CD4-positive, alpha-beta T cell treated with Interleukin-15 for 1 hour (primary cell): ENCODE data around the gene ANKMY1.

Source experiments
- DNase-seq: peaks from one replicate; pipeline ENCODE4 v3.0.0-alpha.2; 2020

ANKMY1 gene

DNA sequence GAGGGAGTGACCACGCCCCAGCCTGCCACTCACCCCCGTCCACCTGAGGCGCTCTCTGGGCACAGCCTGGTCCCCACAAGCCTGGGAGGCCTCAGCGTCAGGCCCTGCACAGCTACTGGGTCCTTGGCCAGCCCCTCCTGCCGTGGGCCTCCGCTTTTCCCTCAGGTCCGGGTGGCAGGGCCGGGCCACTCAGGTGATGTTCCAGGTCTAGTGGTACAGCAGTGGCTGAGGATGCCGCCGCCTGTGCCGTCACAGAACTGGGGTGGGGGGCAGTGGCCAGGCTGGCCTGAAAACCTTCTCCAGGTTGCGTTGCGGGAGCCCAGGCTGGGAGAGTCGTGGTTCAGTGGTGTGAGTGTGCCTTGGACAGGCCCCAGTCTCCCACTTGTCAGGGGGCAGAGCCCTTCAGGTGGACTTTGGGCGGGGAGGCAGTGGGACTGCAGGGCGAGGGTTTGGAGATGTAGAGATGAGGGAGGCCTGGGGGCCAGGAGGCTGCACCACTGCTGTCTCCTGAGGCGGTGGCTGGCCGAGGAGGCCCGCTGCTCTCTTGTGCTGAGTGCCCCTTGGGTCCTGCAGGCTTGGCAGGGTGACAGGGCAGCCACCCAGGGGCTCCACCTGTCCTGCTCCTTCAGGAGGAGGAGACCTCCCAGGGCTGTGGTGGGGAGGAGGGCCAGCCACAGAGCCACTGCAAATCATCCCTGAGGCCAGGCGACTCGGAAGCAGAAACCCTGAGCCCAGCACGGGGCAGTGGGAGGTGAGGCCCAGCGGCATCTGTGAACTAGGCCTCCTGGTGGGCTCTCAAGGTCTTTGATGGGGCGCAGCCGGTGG is 114.7 kb downstream of the ANKMY1 start:
- DNase-seq = no peak

DNA sequence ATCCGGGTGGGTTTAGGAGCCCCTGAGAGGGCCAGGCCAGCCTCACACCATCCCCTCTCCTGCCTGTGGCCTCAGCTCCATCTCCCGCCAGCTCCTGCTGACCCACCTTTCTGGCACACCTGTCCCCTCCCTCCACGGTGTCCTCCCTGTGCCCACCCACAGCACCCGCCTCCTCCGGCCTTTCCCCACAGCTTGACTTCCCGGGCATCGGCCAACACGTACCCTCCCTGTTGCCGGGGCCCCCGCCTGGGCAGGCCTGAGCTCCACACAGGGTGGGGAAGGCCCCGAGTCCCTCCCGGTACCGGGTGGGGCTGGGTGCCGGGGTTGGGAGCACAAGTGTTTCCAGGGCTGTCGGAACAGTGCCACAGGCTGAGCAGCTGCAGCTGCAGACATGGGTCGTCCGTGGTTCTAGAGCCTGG is 115.8 kb downstream of the ANKMY1 start:
- DNase-seq = no peak

DNA sequence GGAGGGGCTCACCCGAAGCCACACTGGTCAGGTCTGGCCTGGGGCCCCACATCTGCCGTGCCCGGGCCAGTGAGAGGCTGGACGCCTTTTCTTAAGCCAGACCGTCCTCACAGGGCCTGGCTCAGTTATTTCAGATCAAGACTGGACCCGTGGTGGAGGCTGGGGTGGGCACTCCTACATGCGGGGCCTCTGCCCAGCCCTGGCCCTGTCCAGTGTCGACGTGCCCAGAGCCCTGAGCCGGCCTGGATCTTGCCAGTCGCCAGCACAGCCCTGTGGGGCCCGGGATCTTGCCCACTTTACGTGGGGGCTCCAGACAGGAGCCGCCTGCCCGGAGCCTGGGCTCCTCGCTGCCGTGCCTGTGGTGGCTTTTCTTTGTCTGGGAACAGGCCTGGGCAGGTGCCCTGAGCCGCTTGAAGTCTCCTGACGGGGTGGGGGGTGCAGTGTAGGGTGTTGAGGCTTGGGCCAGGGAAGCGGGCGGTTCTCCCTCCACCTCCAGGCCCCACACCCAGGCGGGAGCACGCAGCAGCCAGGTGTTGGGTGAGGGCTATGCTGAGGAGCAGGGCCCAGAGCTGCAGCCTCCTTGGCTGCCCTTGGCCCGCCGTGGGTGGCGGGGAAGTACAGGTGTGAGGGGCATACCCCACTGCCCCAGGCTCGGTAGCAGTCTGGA is 116.3 kb downstream of the ANKMY1 start:
- DNase-seq = no peak

DNA sequence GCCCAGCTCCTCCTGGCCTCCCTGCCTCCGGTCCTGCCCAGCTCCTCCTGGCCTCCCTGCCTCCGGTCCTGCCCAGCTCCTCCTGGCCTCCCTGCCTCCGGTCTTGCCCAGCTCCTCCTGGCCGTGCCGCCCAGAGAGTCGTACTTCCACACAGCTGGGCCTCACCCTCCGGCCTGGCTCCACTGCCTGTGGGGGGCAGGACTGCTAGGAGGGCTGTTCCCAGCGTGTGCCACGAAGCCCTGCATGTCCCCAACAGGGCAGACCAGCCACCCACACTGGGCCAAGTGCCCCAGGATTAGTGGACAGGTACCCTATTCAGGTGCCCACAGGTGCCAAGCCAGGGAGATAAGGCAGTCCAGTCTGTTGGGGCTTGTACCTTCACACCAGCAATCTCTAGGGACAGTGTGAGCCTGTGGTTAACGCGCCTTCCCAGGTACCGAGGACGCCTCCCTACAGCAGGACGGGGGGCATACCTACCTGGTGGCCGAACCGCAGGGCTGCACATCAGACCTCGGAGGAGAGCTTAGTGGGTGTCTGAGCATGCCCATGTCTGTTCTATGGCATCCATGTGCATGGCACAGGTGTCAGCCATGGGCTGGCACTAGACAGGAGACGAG is 117.0 kb downstream of the ANKMY1 start:
- DNase-seq = no peak

DNA sequence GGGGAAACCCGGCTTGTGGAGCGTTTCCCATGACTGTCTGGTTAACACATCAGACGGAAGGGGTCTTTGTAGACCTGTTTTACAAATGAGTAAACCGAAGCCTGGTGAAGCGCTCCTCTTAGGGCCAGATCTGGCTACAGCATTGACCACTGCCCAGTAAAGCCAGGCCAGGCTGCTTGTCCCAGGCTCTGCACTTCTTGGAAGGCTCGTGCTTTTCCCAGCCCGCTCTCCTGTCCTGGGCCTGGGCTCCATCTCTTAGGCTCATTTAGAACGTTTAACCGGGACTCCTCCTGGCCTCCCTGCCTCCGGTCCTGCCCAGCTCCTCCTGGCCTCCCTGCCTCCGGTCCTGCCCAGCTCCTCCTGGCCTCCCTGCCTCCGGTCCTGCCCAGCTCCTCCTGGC is 117.5 kb downstream of the ANKMY1 start:
- DNase-seq = no peak

DNA sequence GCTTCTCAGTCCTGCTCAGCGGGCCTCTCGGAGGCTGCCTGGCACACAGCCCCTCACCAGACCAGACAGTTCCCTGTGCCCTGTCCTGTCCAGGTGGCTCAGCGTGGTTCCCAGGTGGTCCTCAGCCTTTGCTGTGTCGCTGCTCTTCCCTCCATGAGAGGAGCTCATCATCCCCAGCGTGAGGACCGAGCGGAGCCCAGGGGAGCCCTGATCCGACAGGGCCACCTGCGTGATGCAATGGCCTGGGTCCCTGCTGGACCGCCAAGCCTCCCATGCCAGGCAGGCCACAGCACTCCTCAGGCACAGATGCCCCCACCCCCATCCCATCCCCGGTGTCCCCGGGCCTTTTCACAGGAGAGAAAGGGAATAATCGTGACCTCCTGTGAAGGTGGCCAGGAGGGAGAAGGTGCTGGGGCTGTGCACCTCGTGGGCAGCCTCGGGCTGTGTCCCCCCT is 118.1 kb downstream of the ANKMY1 start:
- no peak for DNase-seq

DNA sequence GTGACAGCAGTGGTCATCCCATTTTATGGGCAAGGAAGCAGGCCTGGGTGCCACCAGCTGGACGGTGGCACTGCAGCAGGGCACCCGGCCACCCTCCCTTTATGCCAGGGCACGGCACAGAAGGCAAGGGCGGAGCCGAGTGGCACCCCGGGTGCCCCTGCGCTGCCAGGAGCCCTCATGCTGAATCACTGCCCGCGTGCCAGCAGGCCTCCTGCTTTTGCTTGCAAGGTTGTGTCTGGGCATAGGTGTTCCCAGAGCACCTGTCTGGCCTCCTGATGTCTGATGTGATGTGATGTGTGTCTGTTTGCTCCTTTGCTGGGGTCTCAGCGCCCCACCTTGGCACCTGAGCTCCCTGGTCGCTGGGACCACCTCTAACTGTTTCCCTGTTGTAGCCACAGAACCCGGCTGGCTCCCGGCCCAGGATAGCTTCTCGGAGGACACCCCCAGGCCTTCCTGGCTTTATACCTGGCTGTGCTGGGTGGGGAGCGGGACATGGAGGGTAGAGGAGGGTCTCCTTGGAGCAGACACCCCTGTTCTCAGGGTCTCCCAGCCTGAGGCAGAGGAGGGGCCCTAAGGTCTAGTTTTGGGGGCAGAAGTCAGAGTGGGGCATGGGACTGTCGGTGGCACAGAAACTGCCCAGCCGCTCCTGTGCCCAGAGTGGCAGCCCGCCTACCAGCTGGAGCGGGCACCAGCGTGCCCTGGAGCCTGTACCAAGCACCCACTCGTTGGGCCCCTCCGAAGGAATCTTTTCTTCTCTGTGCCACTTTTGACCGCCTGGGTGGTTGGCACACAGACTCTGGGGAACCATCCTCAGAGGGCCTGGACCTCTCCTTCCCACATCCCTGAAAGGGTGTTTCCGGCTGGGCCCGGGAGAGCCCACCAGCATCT is 118.7 kb downstream of the ANKMY1 start:
- no peak for DNase-seq

DNA sequence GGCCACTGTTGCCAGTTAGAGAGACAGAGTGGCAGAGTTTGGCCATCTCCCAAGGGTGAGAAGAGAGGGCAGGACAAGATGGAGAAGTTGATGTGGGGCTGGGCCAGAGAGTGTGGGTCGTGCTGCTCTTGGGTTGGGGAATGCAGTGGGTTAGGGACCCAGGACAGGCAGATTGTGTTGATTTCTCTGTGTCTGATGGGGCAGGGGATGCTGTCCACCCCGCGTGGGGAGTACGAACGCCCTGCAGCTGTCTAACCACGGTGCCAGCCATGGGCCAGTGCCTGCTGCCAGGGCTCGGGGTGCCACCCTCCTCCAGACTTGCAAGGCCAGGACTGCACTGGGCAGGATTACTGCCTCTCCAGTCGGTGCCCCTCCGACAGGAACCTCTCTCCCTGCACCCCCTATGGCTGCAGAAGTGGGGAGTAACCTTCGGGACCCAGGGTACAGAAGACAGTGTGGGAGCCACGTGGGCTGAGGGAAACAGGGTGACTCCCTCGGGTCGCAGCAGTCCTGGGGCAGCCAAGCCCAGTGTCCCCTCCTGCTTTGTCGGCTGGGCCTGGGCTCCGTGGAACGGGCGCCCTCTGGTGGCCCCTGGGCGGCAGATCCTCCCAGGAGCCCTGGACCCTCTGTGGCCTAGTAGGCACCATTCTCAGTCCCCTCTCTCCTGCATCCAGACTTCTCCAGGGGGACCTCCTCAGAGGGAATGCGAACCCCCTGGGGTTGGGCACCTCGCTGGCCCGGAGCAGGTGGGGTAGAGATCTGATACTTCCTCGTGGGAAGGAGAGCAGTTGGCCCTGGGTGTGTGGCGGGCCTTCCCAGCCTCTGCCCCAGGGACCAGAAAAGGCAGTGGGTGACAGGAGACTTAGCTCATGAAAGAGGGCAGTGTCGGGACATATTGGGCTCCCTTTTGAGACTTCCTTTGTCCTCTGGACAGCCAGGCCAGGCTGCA is 119.7 kb downstream of the ANKMY1 start:
- peak; percentile 47 for DNase-seq

DNA sequence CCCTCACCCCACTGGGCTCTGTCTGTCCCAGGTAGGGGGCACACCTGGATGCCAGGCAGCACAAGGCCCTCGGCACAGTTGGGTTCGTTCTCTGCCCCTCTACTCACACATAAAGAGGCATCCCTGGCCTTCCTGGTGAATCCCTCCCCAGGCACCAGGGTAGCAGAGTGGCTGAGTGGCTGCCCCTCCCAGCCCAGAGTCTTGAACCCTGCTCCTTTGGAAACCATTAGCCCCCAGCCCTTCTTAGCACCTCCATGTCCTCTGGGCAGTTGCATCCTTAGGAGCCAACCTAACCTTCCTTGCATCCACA is 120.3 kb downstream of the ANKMY1 start:
- no peak for DNase-seq

DNA sequence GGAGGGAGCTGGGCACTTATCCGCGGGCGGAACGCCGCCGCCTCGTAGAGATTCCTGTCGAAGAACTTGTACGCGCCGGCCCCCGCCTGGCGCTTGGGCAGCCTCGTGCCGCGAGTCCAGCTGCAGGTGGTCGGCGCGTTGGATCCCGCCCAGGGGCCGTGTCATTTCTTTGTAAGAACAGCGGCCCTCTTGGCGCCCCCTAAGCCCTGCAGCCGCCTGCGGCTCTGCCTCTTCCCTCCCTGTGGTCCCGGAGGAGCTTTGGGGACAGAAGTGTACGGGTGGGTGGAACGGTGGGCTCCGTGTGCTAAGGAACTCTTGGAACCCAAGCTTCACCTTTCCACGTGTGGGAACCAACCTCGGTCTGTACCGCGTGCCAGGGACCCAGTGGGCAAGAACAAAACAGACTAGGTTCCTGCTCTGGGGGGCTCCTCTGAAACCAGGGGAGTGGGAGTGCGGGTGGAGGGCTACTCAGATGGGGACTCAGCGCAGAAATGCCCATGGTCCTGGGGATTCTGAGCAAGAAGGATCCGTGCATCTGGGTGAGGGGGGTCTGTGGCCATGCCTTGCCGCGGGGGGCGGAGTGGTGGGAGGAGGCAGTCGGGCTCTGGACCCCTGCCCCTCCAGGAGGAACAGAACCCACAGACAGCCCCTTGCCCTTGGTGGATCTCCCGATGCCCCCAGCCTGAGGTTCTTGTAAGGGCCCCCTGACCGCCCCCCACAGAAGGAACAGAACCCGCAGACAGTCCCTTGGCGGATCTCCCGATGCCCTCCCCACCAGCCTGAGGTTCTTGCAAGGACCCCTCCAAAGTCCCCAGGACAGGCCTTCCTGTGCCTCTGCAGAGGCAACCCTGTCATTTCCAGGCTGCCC is 120.9 kb downstream of the ANKMY1 start:
- no peak for DNase-seq

DNA sequence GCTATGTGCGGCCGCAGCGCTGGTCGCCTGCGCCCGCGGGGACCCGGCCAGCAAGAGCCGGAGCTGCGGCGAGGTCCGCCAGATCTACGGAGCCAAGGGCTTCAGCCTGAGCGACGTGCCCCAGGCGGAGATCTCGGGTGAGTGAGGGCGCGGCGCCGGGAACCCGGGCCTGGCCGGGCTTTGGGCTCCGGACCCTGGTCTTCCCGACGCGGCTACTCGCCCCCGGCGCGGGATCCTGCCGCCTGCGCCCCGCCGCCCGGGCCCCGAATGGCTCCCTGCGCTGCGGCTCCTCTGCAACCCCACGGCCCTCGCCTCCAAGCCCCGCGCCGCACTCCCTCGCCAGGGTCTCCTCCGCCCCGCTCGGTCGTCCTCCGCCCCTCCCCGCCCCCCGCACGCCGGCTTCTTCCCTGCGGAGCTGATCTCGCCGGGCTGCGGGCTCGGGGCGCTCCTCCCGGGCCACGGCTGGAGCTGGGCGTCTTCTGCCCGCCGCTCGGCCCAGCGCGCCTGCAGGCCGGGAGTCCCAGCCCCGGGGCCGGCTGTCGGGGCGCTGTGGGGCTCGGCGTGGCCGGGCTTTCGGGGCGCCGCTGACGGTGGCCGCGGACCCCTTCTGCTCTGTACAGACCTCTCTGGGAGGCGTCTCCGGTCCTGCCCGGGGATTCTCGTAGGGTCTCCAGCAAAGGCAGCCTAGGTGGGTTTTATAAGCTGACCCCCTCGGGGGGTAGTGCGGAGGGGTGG is 121.7 kb downstream of the ANKMY1 start:
- no peak for DNase-seq

DNA sequence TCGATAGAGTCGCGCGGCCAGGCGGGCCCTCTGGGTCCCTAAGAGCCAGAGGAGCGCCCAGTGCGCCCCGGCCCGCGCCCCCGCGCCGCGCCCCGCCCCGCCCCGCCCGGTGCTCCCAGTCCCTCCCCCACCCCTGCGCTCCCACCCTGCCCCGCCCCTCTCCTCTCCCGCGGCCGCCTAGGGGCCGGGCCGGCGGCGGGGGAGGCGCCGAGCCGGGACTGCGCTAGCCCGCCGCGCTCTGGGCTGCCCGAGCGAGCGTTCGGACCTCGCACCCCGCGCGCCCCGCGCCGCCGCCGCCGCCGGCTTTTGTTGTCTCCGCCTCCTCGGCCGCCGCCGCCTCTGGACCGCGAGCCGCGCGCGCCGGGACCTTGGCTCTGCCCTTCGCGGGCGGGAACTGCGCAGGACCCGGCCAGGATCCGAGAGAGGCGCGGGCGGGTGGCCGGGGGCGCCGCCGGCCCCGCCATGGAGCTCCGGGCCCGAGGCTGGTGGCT is 122.3 kb downstream of the ANKMY1 start, which contains the start of gene GPC1:
TSS of gene GPC1 (plus strand) at position 207 of the 491 bp plus-strand sequence. CDS start at position 463, 256 bp downstream.
- DNase-seq = peak; percentile 59

DNA sequence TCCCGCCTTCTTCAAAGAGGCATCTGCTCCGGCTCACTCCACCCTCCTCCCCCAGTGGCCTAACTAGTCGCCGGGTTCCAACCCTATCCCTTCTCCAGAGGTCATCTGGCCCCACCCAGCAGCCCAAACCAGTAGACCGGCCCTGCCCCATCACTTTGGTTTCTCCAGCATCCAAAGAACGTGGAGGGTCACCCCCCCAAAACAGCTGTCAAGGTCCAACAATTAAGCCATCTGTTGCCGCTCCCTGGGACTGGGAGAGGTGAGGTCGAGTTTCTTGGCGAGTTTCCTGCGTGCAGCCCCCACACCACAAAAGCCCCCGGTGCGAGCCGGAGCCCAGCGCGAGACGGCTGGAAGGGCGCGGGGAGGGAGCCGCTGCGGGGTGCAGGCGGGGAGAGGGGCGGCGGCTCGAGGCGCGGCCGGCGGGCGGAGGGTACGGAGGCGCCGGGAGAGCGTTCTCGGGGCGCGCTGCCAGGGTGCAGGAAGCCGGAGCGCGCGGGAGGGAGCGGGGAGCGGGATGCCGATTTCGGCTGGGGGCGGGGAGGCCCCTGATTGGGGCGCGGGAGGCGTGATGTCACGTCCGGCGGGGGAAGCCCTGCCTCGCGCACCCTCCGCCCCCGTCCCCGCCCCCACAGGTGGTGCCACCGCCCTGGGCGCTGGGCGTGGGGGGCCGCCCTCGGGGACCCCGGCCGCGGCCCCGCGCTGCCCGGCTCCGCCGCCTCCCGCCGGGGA is 122.9 kb downstream of the ANKMY1 start:
- DNase-seq = peak; percentile 88

DNA sequence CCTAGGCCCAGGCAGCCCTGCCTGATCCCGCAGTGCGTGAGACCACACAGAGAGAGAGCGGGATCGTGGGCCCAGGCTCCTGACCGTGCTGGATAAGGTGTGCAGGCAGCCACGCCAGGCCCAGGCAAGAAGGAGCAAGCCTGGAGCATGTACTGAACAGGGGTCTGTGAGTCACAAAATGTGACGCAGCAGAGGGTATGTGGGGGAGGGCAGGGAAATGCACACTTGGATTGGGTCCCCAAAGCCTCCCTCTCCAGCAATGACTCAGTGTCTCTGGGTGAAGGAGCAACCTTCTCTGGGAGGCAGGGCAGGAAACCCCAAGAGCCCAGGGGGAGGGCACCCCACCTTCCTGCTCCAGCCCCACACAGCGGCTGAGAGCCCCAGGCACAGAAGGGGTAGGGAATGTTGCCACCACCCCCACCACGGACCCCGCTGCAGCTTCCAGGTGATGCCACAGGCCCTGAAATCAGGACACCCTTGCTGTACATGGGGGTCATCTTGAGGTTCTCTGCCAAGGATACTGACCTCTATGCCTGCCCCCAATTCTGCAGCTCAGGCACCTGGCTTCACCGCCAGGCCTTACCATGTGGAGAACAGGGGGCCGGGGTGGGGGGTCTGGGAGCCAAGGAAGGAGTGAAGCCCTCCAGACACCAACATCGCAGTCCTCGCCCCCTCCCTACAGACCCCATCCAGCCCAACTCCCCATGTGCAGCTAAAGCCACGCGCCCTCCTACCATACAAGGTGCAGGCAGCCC is 123.6 kb downstream of the ANKMY1 start:
- DNase-seq = peak; percentile 16

DNA sequence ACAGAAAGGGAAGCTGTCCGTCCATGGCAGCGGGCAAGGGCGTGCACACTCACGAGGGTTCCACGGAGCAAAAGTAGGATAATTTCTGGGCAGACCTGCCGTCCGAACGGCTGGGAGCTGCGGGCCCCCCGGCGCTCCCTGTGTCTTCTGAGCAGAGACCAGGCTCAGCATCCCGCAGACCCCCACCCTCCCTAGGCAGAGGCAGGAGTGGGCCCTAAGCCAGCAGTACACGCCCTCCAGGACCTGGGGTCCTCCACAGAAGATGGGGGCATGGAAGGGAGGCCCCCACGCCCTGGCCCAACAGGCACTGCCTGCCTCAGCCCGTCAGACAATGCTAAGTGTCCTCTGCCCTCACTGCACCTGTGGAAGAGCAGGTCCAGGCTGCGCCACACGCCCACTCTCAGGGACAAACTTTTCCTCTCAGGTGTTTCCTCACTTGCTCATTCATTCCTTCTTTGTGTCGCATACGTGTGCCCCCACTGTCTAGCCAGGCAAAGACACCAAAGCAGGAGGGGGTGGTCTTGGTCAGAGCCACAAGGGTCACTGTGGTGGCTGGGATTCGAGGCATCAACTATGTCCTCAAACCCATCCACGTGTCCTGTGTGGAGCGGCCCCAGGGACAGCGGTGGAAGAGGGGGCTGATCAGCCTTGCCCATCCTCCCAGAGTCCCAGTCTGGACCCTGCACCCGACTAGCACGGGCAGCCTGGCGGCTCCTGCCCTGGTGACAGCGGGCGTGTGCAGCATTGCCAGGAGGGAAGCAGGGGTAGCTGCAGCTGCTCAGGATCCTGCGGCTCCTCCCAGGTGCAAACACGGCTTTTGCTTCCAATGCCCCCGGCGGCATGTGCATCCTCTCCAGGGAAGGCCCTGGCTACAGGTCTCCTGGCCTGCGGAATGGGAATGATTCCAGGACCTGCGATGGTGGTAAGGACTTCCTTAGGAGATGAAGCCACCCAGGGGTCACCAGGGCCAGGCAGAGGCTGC is 124.7 kb downstream of the ANKMY1 start:
- peak; percentile 16 for DNase-seq

DNA sequence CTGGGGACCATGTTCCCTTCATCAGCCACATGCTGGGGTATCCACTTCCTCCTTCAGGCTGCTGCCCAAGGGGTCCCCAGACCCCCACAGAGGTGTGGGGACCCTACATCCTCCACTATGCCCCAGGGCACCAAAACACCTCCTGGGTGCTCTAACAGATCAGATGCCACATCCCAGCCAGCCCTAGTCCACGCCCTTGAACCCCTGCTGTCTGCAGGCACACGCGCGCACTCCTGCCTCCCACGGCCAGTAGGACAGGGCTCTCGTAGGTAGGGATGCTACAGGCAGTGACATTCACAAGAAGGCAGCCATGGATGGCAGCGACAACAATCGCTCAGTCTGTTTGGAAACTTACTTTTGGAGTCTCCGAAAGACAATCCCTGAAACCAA is 125.4 kb downstream of the ANKMY1 start:
- DNase-seq = peak; percentile 4
